Cerebellar nuclear complex (tissue), 1 donor: Measurements from ENCODE around the gene IKBKG.
"Not testable (repeated sequence)": the region's sequence is repeated elsewhere in the genome, so short reads cannot be mapped to it uniquely, and the experiment has no call there.

Source experiments
- DNase-seq, 2 experiments: peaks; one replicate each; lab custom pipeline; 2025; lab: John Stamatoyannopoulos, UW

Gene IKBKG

GRCh38 chrX:154605566-154605965 is 58.1 kb downstream of the IKBKG start:
- no peak for DNase-seq

- no peak for DNase-seq
These were observed 60.0 kb downstream of the IKBKG start for GRCh38 chrX:154607370-154607769.

DNA sequence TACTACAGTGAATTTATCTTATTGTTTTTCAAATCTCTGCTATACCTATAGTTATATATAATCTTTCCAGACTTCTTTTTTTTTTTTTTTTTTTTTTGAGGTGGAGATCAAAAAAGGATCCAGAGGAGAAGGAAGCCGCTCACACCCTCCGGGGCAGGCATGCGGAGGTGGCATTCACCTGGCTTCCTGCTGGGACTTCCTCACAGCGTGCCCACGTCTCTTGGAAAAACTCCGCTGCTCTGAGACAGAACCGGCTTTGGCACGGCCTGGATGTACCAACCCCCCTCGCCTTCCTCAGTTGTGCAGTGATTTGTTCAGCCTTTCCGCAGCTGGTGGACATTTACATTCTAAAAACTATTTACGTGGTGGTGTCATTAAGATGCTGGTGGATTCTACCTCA is 60.6 kb downstream of the IKBKG start:
- DNase-seq = not testable (repeated sequence)

DNA sequence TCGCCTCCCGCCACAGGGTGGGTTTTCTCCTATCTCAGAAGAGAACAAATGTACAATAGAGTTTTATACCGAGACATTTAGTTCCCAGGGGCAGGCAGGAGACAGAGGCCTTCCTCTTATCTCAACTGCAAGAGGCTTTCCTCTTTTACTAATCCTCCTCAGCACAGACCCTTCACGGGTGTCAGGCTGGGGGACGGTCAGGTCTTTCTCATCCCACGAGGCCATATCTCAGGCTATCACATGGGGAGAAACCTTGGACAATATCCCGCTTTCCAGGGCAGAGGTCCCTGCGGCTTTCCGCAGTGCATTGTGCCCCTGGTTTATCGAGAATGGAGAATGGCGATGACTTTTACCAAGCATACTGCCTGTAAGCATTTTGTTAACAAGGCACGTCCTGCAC is 61.4 kb downstream of the IKBKG start:
- not testable (repeated sequence) for DNase-seq

- not testable (repeated sequence) for DNase-seq
These were observed 63.7 kb downstream of the IKBKG start for GRCh38 chrX:154611146-154611545.

GRCh38 chrX:154613586-154613985 is 66.2 kb downstream of the IKBKG start:
- not testable (repeated sequence) for DNase-seq
